PC-9 (cell line): ENCODE data around the gene QSER1. TPM values are rescaled to one million over a fixed set of nuclear protein-coding genes. Genes with fewer than 3 reads are reported as not detected.

ENCODE experiments used
- BruUV-seq: library from RNA; stranded (reverse); fragments of 400-500 nt; replicated peaks from 2 replicates; lab custom pipeline; 2021; lab: Mats Ljungman, UMichigan
- CTCF ChIA-PET: fragments of 300-600 bp; sonication (Branson Sonifier 250); formaldehyde crosslinking; loops from one replicate; lab custom pipeline; 2022; ENCODE audit warnings: antibody characterized with exemption; lab: Charles Lee
- POLR2A ChIA-PET: fragments of 300-600 bp; sonication (Branson Sonifier 250); formaldehyde crosslinking; loops from one replicate; lab custom pipeline; 2022; ENCODE audit warnings: antibody characterized with exemption; ENCODE audit not compliant: unreplicated experiment; lab: Charles Lee
- DNase-seq, 2 experiments: peaks; one replicate each; pipeline versions ENCODE4 v3.0.0 to v3.0.0-alpha.2; 2015 to 2022; ENCODE audit warnings: mixed read lengths in 1 of 2
- H2AFZ ChIP-seq: fragments of 200-600 bp; sonication (generic); 2 replicates; pipeline ENCODE4 v1.8.1; 2017; ENCODE audit warnings: antibody characterized with exemption
- H3F3A ChIP-seq: fragments of 200-600 bp; sonication (generic); 2 replicates; pipeline ENCODE4 v1.8.1; 2017; ENCODE audit warnings: antibody characterized with exemption, mild to moderate bottlenecking, low read depth; ENCODE audit not compliant: insufficient read depth
- H3K27ac ChIP-seq: fragments of 200-600 bp; sonication (generic); 2 replicates; pipeline ENCODE4 v1.6.1; 2016; ENCODE audit warnings: mixed run types
- H3K27me3 ChIP-seq: fragments of 200-600 bp; sonication (generic); 2 replicates; pipeline ENCODE4 v1.6.1; 2016; ENCODE audit warnings: low read depth, mixed run types; ENCODE audit not compliant: insufficient read depth
- H3K36me3 ChIP-seq: fragments of 200-600 bp; sonication (generic); 2 replicates; pipeline ENCODE4 v1.6.1; 2016; ENCODE audit warnings: low read depth, mixed run types
- H3K4me1 ChIP-seq: fragments of 200-600 bp; sonication (generic); replicated peaks from 2 replicates; pipeline ENCODE4 v1.6.1; 2016; ENCODE audit warnings: mixed run types; ENCODE audit not compliant: insufficient read depth
- H3K4me2 ChIP-seq: fragments of 200-600 bp; sonication (generic); 2 replicates; pipeline ENCODE4 v1.6.1; 2017; ENCODE audit warnings: mixed run types
- H3K4me3 ChIP-seq: fragments of 200-600 bp; sonication (generic); 2 replicates; pipeline ENCODE4 v1.6.1; 2016; ENCODE audit warnings: mixed run types
- H3K79me2 ChIP-seq: fragments of 200-600 bp; sonication (generic); 2 replicates; pipeline ENCODE4 v1.6.1; 2017; ENCODE audit warnings: low read depth, mixed run types
- H3K9me2 ChIP-seq: fragments of 200-600 bp; sonication (generic); 2 replicates; pipeline ENCODE4 v1.8.1; 2017; ENCODE audit warnings: mild to moderate bottlenecking; ENCODE audit not compliant: insufficient read depth
- H3K9me3 ChIP-seq: fragments of 200-600 bp; sonication (generic); 2 replicates; pipeline ENCODE4 v1.8.1; 2016; ENCODE audit warnings: low read depth; ENCODE audit not compliant: insufficient read depth
- H4K20me1 ChIP-seq: fragments of 200-600 bp; sonication (generic); 2 replicates; pipeline ENCODE4 v1.8.1; 2017; ENCODE audit not compliant: insufficient read depth
- EZH2 ChIP-seq: fragments of 200-600 bp; sonication (generic); IDR thresholded peaks from 2 replicates; pipeline ENCODE4 v1.8.0; 2017; ENCODE audit warnings: antibody characterized with exemption, low read depth
- intact Hi-C: fragments of 100-400 bp; cut with micrococcal nuclease; formaldehyde crosslinking; loops from one replicate; pipeline ENCODE4 v1.10.0; 2022; ENCODE audit not compliant: unreplicated experiment
- total RNA-seq: library from RNA; stranded (reverse); gene quantifications from 2 replicates; pipeline ENCODE4 v1.2.3, GENCODE V29; 2021
- TF ChIP-seq, protein P1 (sequence below): fragments of 200-600 bp; sonication (generic); conservative IDR thresholded peaks from 2 replicates; pipeline ENCODE4 v1.6.1; 2017; ENCODE audit warnings: mixed run types, antibody characterized with exemption, mild to moderate bottlenecking, moderate library complexity

QSER1 gene
- total RNA-seq, 1 experiment from 2014 or later: 60.2 TPM

DNA sequence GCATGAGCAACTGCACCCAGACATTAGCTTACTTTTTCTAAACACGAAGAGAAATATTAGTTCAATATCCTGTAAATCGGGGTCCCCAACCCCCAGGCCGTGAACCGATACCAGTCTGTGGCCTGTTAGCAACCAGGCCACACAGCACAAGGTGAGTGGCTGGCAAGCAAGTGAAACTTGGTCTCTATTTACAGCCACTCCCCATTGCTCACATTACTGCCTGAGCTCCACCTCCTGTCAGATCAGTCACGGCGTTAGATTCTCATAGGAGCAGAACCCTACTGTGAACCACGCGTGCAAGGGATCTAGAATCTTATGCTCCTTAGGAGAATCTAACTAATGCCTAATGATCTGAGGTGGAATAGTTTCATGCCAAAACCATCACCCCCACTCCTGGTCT lies 95.2 kb downstream of the QSER1 start:
- H3K9me3 ChIP-seq: no peaks in the 10 kb centered on the region; the same call in 1 of the 2 replicates

DNA sequence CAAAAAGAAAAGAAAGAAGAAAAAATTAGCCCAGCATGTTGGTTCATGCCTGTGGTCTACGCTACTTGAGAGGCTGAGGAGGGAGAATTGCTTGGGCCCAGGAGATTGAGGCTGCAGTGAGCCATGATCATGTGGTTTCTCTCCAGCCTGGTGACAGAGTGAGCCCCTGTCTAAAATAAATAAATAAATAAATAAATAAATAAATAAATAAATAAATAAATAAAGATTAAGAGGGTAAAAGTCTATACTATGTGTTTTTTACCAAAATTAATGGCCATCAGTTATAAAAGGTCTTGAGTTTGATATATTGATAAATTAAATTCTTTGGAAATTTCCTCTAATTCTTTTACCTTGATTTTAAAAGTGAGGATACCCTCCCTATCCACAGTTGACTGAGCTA lies 97.9 kb downstream of the QSER1 start:
- H4K20me1 ChIP-seq: no peaks in the 10 kb centered on the region
- no peaks in the 10 kb centered on the region; the same call in 1 of the 2 replicates for H3K9me3 ChIP-seq
- H3K36me3 ChIP-seq: no peaks in the 10 kb centered on the region
- POLR2A ChIA-PET: no interaction called here
- H3K4me1 ChIP-seq: no peaks in the 10 kb centered on the region
- H3K9me2 ChIP-seq: no peaks in the 10 kb centered on the region
- no peak overlapping the region for H3K27ac ChIP-seq
- no peaks in the 10 kb centered on the region for H3F3A ChIP-seq
- no peak overlapping the region for H3K4me3 ChIP-seq
- BruUV-seq: no TSS peak
- H3K4me2 ChIP-seq: no peak overlapping the region
- no peaks in the 10 kb centered on the region for H3K79me2 ChIP-seq
- H2AFZ ChIP-seq: no peak overlapping the region
- no peaks in the 10 kb centered on the region for H3K27me3 ChIP-seq
- intact Hi-C loops: no loop called here
- TF ChIP-seq EZH2: no peak
- TF ChIP-seq, protein P1, sequence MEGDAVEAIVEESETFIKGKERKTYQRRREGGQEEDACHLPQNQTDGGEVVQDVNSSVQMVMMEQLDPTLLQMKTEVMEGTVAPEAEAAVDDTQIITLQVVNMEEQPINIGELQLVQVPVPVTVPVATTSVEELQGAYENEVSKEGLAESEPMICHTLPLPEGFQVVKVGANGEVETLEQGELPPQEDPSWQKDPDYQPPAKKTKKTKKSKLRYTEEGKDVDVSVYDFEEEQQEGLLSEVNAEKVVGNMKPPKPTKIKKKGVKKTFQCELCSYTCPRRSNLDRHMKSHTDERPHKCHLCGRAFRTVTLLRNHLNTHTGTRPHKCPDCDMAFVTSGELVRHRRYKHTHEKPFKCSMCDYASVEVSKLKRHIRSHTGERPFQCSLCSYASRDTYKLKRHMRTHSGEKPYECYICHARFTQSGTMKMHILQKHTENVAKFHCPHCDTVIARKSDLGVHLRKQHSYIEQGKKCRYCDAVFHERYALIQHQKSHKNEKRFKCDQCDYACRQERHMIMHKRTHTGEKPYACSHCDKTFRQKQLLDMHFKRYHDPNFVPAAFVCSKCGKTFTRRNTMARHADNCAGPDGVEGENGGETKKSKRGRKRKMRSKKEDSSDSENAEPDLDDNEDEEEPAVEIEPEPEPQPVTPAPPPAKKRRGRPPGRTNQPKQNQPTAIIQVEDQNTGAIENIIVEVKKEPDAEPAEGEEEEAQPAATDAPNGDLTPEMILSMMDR: no peak
- CTCF ChIA-PET: no interaction called here
- no peak for DNase-seq

More for the DNA sequence above, 95.2 kb downstream of the QSER1 start:
- no peak overlapping the region for H3K4me2 ChIP-seq
- no peaks in the 10 kb centered on the region for H4K20me1 ChIP-seq
- no peaks in the 10 kb centered on the region for H3F3A ChIP-seq
- H3K27me3 ChIP-seq: no peaks in the 10 kb centered on the region
- DNase-seq: no peak
- no peak overlapping the region for H3K27ac ChIP-seq
- ChIA-PET CTCF (no interaction called here), POLR2A (interaction anchor here (0.5 kb wide), 1 partner anchor 91 kb away, joined by 3 read pairs; no protein-coding TSS in a partner anchor)
- H3K36me3 ChIP-seq: no peaks in the 10 kb centered on the region
- no peaks in the 10 kb centered on the region for H3K4me1 ChIP-seq
- H3K79me2 ChIP-seq: no peaks in the 10 kb centered on the region
- no peak overlapping the region for H2AFZ ChIP-seq
- no peak overlapping the region for H3K4me3 ChIP-seq
- H3K9me2 ChIP-seq: no peaks in the 10 kb centered on the region
- intact Hi-C loops: no loop called here
- no TSS peak for BruUV-seq
- no peak for TF ChIP-seq EZH2
- TF ChIP-seq, protein P1: no peak

DNA sequence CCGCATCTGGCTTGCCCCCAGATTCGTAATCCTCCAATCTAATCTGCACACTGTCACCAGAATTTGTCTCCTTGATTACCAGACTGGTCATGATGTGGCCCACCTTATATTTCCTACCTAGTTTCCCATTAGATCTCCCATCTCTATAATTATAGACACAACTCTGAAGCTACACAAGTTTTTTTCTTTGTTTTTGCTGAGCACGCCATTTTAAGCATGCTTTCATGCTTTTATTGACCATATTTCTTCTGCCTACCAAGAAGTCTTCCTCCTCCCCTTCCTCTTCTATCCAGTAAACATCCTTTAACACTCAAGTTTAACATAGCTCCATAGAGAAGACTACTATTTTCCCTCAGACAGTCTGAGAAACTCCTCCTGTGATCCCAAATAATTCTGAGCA lies 98.8 kb downstream of the QSER1 start:
- H3K9me3 ChIP-seq: no peaks in the 10 kb centered on the region; the same call in 1 of the 2 replicates
- ChIA-PET CTCF (no interaction called here), POLR2A (no interaction called here)
- H3K27ac ChIP-seq: no peak overlapping the region
- H2AFZ ChIP-seq: no peak overlapping the region
- intact Hi-C loops: no loop called here
- no peak for DNase-seq
- H3K4me1 ChIP-seq: no peaks in the 10 kb centered on the region
- H3K36me3 ChIP-seq: no peaks in the 10 kb centered on the region
- H4K20me1 ChIP-seq: no peaks in the 10 kb centered on the region
- no peak overlapping the region for H3K4me2 ChIP-seq
- H3K9me2 ChIP-seq: no peaks in the 10 kb centered on the region
- no peak overlapping the region for H3K4me3 ChIP-seq
- no TSS peak for BruUV-seq
- no peaks in the 10 kb centered on the region for H3K27me3 ChIP-seq
- no peaks in the 10 kb centered on the region for H3F3A ChIP-seq
- no peaks in the 10 kb centered on the region for H3K79me2 ChIP-seq
- TF ChIP-seq EZH2: no peak
- TF ChIP-seq, protein P1: no peak
